ENCODE measurements around the gene CNTNAP4.

Gene CNTNAP4

GRCh38 chr16:76579277-76579922 lies 302.2 kb downstream of the CNTNAP4 start:
- H3K27ac Mint-ChIP-seq, result no peak overlapping the region
- no peaks in the 10 kb centered on the region for H3K4me1 Mint-ChIP-seq (ENCODE audit: low read depth)
- H3K27me3 Mint-ChIP-seq (ENCODE audit: low read depth), result no peaks in the 10 kb centered on the region
- no peak overlapping the region for H3K4me3 Mint-ChIP-seq
- peaks cover 9% of the 10 kb centered on the region for H3K9me3 Mint-ChIP-seq
- H3K36me3 Mint-ChIP-seq (ENCODE audit: low read depth), result no peaks in the 10 kb centered on the region

GRCh38 chr16:76583466-76583865 lies 306.3 kb downstream of the CNTNAP4 start:
- H3K4me3 Mint-ChIP-seq, result no peak overlapping the region
- H3K27ac Mint-ChIP-seq, result no peak overlapping the region
- no peaks in the 10 kb centered on the region for H3K27me3 Mint-ChIP-seq (ENCODE audit: low read depth)
- H3K4me1 Mint-ChIP-seq (ENCODE audit: low read depth), result no peaks in the 10 kb centered on the region
- no peaks in the 10 kb centered on the region for H3K36me3 Mint-ChIP-seq (ENCODE audit: low read depth)
- H3K9me3 Mint-ChIP-seq, result peaks cover 9% of the 10 kb centered on the region

DNA sequence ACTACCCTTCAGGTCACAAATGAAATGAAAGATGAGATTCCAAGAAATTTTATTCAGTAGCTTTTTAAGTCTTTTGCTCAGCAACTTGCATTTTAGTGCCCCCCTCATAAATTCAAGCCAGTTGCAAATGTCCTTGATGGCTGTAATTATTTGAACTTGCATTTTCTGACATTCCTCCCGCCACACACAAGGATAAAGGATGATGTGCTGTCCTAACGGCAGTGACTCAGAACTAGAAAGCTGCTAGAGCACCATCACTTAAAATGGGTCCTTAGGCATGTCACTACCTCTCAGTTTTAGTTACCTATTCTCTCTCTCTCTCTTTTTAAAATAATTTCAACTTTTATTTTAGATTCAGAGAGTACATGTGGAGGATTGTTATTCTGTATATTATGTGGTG lies 306.7 kb downstream of the CNTNAP4 start:
- Mint-ChIP-seq H3K4me1 (ENCODE audit: low read depth) (no peaks in the 10 kb centered on the region), H3K27ac (no peak overlapping the region), H3K27me3 (ENCODE audit: low read depth) (no peaks in the 10 kb centered on the region), H3K9me3 (peaks cover 9% of the 10 kb centered on the region), H3K36me3 (ENCODE audit: low read depth) (no peaks in the 10 kb centered on the region), H3K4me3 (no peak overlapping the region)

GRCh38 chr16:76598498-76598897 lies 321.3 kb downstream of the CNTNAP4 start:
- Mint-ChIP-seq H3K9me3 (peaks cover 5% of the 10 kb centered on the region), H3K4me3 (no peak overlapping the region), H3K4me1 (ENCODE audit: low read depth) (no peaks in the 10 kb centered on the region), H3K27ac (no peak overlapping the region), H3K36me3 (ENCODE audit: low read depth) (no peaks in the 10 kb centered on the region), H3K27me3 (ENCODE audit: low read depth) (no peaks in the 10 kb centered on the region)

- H3K4me3 Mint-ChIP-seq, result no peak overlapping the region
- no peak overlapping the region for H3K27ac Mint-ChIP-seq
- no peaks in the 10 kb centered on the region for H3K27me3 Mint-ChIP-seq (ENCODE audit: low read depth)
- peaks cover 6% of the 10 kb centered on the region for H3K9me3 Mint-ChIP-seq
- H3K4me1 Mint-ChIP-seq (ENCODE audit: low read depth), result no peaks in the 10 kb centered on the region
- H3K36me3 Mint-ChIP-seq (ENCODE audit: low read depth), result no peaks in the 10 kb centered on the region
These were observed 330.1 kb downstream of the CNTNAP4 start for GRCh38 chr16:76607317-76607716.

All from T-helper 1 cell treated with Interleukin-12 subunit alpha and Interleukin-12 subunit beta and Interleukin-4 antibody, amounts not matched to agents 30 μg/mL and 1 μg/mL, for 36 hours (primary cell).